ENCODE data around the gene APBB1IP.
"Not testable (repeated sequence)": the region's sequence is repeated elsewhere in the genome, so short reads cannot be mapped to it uniquely, and the experiment has no call there.

The APBB1IP gene

DNA sequence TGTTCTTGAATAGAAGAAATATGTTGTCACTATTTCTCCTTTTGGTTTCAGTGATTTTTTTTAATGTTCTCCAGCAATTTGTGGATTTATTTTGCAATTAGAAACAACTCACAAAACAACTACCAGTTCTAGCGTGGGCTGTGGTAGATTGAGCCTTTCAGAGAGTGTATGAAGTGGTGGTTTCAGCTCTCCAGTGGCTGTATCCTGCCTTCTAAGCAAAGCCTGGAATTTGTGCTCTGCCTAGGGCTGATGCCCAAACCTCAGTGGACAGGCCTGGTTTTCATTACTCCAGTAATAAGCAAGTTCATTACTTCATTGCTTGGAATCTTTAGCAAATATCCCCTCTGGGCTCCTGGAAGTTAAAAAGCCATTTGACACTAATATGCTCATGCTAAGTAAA, 35.9 kb downstream of the APBB1IP start:
- Histone ChIP-seq H3K9ac (ENCODE audit: low read depth in 1 of 2, low read length in 2 of 2) (no peak overlapping the region), H3K36me3 (ENCODE audit: control insufficient read depth in 1 of 2, insufficient read depth in 2 of 2, low read length in 2 of 2) (no peaks in the 10 kb centered on the region), H3K4me3 (ENCODE audit: low read depth in 1 of 2, low read length in 2 of 2) (no peak overlapping the region), H3K4me1 (ENCODE audit: control insufficient read depth in 1 of 2, insufficient read depth in 2 of 2, low read length in 2 of 2) (peaks cover 0 to 4% of the 10 kb centered on the region in 2 donors), H3K27ac (ENCODE audit: low read depth, low read length) (no peak overlapping the region), H3K9me3 (ENCODE audit: control insufficient read depth in 1 of 2, low read length in 2 of 2) (no peaks in the 10 kb centered on the region), H3K27me3 (ENCODE audit: control insufficient read depth in 1 of 2, insufficient read depth in 2 of 2, low read length in 2 of 2) (no peaks in the 10 kb centered on the region)

DNA sequence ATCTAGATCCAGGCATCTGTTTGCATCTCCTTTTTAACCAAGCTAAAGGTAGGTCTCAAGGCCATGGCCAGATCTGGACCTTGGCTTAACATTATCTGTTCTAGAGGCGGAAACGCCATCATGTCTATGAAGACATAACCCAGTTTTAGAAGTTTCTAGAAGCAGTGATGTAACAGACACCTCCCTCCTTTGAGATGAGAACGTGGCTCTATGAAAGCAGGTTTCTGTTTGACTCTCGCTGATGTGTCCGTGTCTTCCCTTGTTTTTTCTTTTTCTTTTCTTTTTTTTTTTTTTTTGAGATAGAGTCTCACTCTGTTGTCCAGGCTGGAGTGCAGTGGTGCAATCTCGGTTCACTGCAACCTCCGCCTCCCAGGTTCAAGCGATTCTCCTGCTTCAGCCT, 36.7 kb downstream of the APBB1IP start:
- H3K27ac ChIP-seq (ENCODE audit: low read depth, low read length); H3K4me1 ChIP-seq (ENCODE audit: control insufficient read depth in 1 of 2, insufficient read depth in 2 of 2, low read length in 2 of 2): not testable (repeated sequence)

GRCh38 chr10:26475386-26475785, 37.2 kb downstream of the APBB1IP start:
- H3K27me3 ChIP-seq (ENCODE audit: control insufficient read depth in 1 of 2, insufficient read depth in 2 of 2, low read length in 2 of 2), result no peaks in the 10 kb centered on the region
- H3K4me1 ChIP-seq (ENCODE audit: control insufficient read depth in 1 of 2, insufficient read depth in 2 of 2, low read length in 2 of 2), result peaks cover 4 to 7% of the 10 kb centered on the region in 2 donors
- H3K36me3 ChIP-seq (ENCODE audit: control insufficient read depth in 1 of 2, insufficient read depth in 2 of 2, low read length in 2 of 2), result no peaks in the 10 kb centered on the region
- H3K9me3 ChIP-seq (ENCODE audit: control insufficient read depth in 1 of 2, low read length in 2 of 2), result no peaks in the 10 kb centered on the region
- no peak overlapping the region for H3K27ac ChIP-seq (ENCODE audit: low read depth, low read length)
- no peak overlapping the region for H3K4me3 ChIP-seq (ENCODE audit: low read depth in 1 of 2, low read length in 2 of 2)
- H3K9ac ChIP-seq (ENCODE audit: low read depth in 1 of 2, low read length in 2 of 2), result no peak overlapping the region

More for the DNA sequence above, 36.7 kb downstream of the APBB1IP start:
- not testable (repeated sequence) for H3K9me3 ChIP-seq (ENCODE audit: control insufficient read depth in 1 of 2, low read length in 2 of 2); H3K9ac ChIP-seq (ENCODE audit: low read depth in 1 of 2, low read length in 2 of 2); H3K36me3 ChIP-seq (ENCODE audit: control insufficient read depth in 1 of 2, insufficient read depth in 2 of 2, low read length in 2 of 2); H3K4me3 ChIP-seq (ENCODE audit: low read depth in 1 of 2, low read length in 2 of 2); H3K27me3 ChIP-seq (ENCODE audit: control insufficient read depth in 1 of 2, insufficient read depth in 2 of 2, low read length in 2 of 2)

GRCh38 chr10:26477501-26477900, 39.4 kb downstream of the APBB1IP start:
- Histone ChIP-seq H3K27ac (ENCODE audit: low read depth, low read length) (no peak overlapping the region), H3K9me3 (ENCODE audit: control insufficient read depth in 1 of 2, low read length in 2 of 2) (no peaks in the 10 kb centered on the region), H3K4me3 (ENCODE audit: low read depth in 1 of 2, low read length in 2 of 2) (no peak overlapping the region), H3K36me3 (ENCODE audit: control insufficient read depth in 1 of 2, insufficient read depth in 2 of 2, low read length in 2 of 2) (no peaks in the 10 kb centered on the region), H3K27me3 (ENCODE audit: control insufficient read depth in 1 of 2, insufficient read depth in 2 of 2, low read length in 2 of 2) (no peaks in the 10 kb centered on the region), H3K4me1 (ENCODE audit: control insufficient read depth in 1 of 2, insufficient read depth in 2 of 2, low read length in 2 of 2) (peaks cover 4 to 8% of the 10 kb centered on the region in 2 donors), H3K9ac (ENCODE audit: low read depth in 1 of 2, low read length in 2 of 2) (no peak overlapping the region)

DNA sequence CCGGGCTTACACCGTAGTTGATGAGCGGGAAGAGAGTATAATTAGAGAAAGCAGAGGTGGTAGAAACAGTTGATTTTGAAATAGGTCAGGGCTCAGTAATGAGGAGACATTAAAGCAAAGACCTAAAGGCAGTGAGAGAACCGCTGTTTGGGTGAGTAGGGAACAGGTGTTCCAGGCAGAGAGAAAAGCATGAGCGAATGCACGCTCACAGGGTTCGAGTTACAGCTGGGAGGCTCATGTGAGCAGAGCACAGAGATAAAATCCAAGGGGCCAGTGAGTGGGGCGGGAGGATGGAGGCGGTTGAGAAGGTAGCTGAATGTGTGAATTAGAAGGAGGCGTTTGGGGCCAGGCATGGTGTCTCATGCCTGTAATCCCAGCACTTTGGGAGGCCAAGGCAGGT, 39.9 kb downstream of the APBB1IP start:
- no peaks in the 10 kb centered on the region for H3K9me3 ChIP-seq (ENCODE audit: control insufficient read depth in 1 of 2, low read length in 2 of 2)
- peaks cover 4 to 8% of the 10 kb centered on the region in 2 donors for H3K4me1 ChIP-seq (ENCODE audit: control insufficient read depth in 1 of 2, insufficient read depth in 2 of 2, low read length in 2 of 2)
- no peaks in the 10 kb centered on the region for H3K36me3 ChIP-seq (ENCODE audit: control insufficient read depth in 1 of 2, insufficient read depth in 2 of 2, low read length in 2 of 2)
- no peak overlapping the region for H3K4me3 ChIP-seq (ENCODE audit: low read depth in 1 of 2, low read length in 2 of 2)
- no peak overlapping the region for H3K27ac ChIP-seq (ENCODE audit: low read depth, low read length)
- H3K27me3 ChIP-seq (ENCODE audit: control insufficient read depth in 1 of 2, insufficient read depth in 2 of 2, low read length in 2 of 2), result no peaks in the 10 kb centered on the region
- H3K9ac ChIP-seq (ENCODE audit: low read depth in 1 of 2, low read length in 2 of 2), result no peak overlapping the region

DNA sequence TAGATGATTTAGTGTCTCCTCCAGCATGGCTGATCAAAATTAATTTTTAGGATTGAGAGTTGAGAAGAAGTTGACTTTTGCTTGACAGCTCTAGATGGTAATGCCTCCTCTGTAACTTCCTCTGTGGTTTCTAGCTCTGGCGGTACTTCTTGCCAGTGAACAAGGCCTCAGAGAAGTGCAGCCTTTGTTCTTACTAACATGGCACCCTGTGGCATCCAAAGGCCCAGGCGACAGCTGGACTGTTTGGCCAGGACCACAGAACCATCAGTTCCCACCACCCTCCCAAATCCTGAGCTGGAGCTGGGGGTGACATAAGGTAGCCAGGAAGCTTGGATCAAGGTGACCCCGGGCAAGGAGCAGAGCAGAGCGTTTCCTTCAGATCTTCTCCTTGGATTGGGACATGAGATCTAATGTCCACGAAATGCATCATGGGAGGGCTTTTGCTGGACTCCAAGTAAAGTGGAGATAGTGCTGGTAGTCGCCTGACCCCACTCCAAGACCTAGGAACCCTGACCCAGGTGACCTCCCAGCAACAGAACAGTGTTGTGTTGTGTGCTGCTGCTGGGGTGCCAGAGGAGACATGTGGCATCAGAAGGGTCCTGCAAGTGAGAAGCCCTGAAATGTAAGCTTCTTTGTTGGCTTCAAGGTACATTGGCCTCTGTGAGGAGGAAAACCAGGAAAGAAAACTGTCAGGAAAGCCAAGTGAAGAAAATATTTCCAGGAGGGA, 41.8 kb downstream of the APBB1IP start:
- no peak overlapping the region for H3K27ac ChIP-seq (ENCODE audit: low read depth, low read length)
- peaks cover 4 to 8% of the 10 kb centered on the region in 2 donors for H3K4me1 ChIP-seq (ENCODE audit: control insufficient read depth in 1 of 2, insufficient read depth in 2 of 2, low read length in 2 of 2)
- H3K4me3 ChIP-seq (ENCODE audit: low read depth in 1 of 2, low read length in 2 of 2), result no peak overlapping the region
- no peaks in the 10 kb centered on the region for H3K27me3 ChIP-seq (ENCODE audit: control insufficient read depth in 1 of 2, insufficient read depth in 2 of 2, low read length in 2 of 2)
- no peak overlapping the region for H3K9ac ChIP-seq (ENCODE audit: low read depth in 1 of 2, low read length in 2 of 2)
- H3K9me3 ChIP-seq (ENCODE audit: control insufficient read depth in 1 of 2, low read length in 2 of 2), result no peaks in the 10 kb centered on the region
- H3K36me3 ChIP-seq (ENCODE audit: control insufficient read depth in 1 of 2, insufficient read depth in 2 of 2, low read length in 2 of 2), result no peaks in the 10 kb centered on the region

GRCh38 chr10:26481315-26481692, 43.2 kb downstream of the APBB1IP start:
- Histone ChIP-seq H3K27ac (ENCODE audit: low read depth, low read length) (peak overlapping the region; percentile 42), H3K9ac (ENCODE audit: low read depth in 1 of 2, low read length in 2 of 2) (no peak overlapping the region), H3K36me3 (ENCODE audit: control insufficient read depth in 1 of 2, insufficient read depth in 2 of 2, low read length in 2 of 2) (no peaks in the 10 kb centered on the region), H3K9me3 (ENCODE audit: control insufficient read depth in 1 of 2, low read length in 2 of 2) (no peaks in the 10 kb centered on the region), H3K4me3 (ENCODE audit: low read depth in 1 of 2, low read length in 2 of 2) (no peak overlapping the region), H3K27me3 (ENCODE audit: control insufficient read depth in 1 of 2, insufficient read depth in 2 of 2, low read length in 2 of 2) (no peaks in the 10 kb centered on the region), H3K4me1 (ENCODE audit: control insufficient read depth in 1 of 2, insufficient read depth in 2 of 2, low read length in 2 of 2) (peaks cover 0 to 8% of the 10 kb centered on the region in 2 donors)

- H3K9ac ChIP-seq (ENCODE audit: low read depth in 1 of 2, low read length in 2 of 2), result no peak overlapping the region
- no peaks in the 10 kb centered on the region for H3K9me3 ChIP-seq (ENCODE audit: control insufficient read depth in 1 of 2, low read length in 2 of 2)
- no peaks in the 10 kb centered on the region for H3K27me3 ChIP-seq (ENCODE audit: control insufficient read depth in 1 of 2, insufficient read depth in 2 of 2, low read length in 2 of 2)
- peaks cover 0 to 8% of the 10 kb centered on the region in 2 donors for H3K4me1 ChIP-seq (ENCODE audit: control insufficient read depth in 1 of 2, insufficient read depth in 2 of 2, low read length in 2 of 2)
- no peak overlapping the region for H3K27ac ChIP-seq (ENCODE audit: low read depth, low read length)
- H3K4me3 ChIP-seq (ENCODE audit: low read depth in 1 of 2, low read length in 2 of 2), result no peak overlapping the region
- no peaks in the 10 kb centered on the region for H3K36me3 ChIP-seq (ENCODE audit: control insufficient read depth in 1 of 2, insufficient read depth in 2 of 2, low read length in 2 of 2)
Observed at GRCh38 chr10:26481914-26482550, 43.9 kb downstream of the APBB1IP start.

DNA sequence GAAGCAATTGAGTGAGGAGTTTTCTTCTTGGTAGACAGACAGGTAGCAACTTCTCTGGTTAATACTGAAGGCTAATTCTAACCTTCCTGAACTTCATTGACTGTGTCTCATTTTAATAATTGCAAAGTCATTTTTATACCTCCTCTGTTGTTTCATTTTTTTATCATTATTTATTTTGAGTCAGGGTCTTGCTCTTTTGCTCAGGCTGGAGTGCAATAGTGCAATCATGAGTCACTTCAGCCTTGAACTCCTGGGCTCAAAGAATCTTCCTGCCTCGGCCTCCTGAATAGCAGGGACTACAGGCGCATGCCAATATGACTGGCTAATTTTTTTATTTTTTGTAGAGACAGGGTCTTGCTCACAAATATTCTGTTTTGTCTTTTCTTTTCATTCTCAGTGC, 45.4 kb downstream of the APBB1IP start:
- Histone ChIP-seq H3K9me3 (ENCODE audit: control insufficient read depth in 1 of 2, low read length in 2 of 2) (no peaks in the 10 kb centered on the region), H3K27me3 (ENCODE audit: control insufficient read depth in 1 of 2, insufficient read depth in 2 of 2, low read length in 2 of 2) (no peaks in the 10 kb centered on the region), H3K27ac (ENCODE audit: low read depth, low read length) (no peak overlapping the region), H3K4me1 (ENCODE audit: control insufficient read depth in 1 of 2, insufficient read depth in 2 of 2, low read length in 2 of 2) (peaks cover 7 to 8% of the 10 kb centered on the region in 2 donors), H3K9ac (ENCODE audit: low read depth in 1 of 2, low read length in 2 of 2) (no peak overlapping the region), H3K36me3 (ENCODE audit: control insufficient read depth in 1 of 2, insufficient read depth in 2 of 2, low read length in 2 of 2) (no peaks in the 10 kb centered on the region), H3K4me3 (ENCODE audit: low read depth in 1 of 2, low read length in 2 of 2) (no peak overlapping the region)

DNA sequence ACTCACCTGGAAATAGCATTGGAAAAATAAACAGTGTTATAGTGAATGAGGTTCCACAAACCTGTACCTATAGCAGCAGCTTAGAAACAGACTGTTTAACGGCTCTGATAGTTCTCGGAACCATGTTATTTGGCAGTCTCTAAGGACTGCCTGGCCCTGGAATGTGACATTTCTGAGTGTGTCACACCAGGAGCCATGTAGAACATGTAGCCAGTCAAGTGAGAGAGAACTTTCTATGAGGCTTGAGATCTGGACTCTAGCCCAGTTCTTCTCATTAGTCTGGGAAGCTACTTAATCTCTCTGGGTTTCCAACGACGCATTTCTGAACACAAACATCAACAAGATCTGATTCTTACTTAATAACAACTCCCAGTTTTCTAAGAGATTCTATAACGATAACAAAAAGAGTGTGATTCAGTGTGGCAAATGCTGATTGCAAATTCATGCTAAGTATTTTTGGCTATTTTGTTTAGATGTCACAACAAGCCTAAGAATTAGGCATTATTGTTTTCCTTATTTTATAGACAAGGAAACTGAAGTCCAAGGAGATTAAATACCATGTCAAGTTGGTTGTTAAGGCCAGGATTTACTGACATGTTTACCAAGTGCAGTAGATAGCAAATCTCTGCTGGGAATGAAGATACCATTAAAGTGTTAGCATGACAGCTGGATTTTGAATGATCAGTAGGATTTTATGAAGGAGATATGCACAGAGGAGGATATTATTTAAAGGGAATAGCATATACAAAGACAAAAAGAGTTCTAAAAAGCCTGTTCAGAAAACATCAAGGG, 47.2 kb downstream of the APBB1IP start:
- Histone ChIP-seq H3K4me3 (ENCODE audit: low read depth in 1 of 2, low read length in 2 of 2) (no peak overlapping the region), H3K36me3 (ENCODE audit: control insufficient read depth in 1 of 2, insufficient read depth in 2 of 2, low read length in 2 of 2) (no peaks in the 10 kb centered on the region), H3K27ac (ENCODE audit: low read depth, low read length) (no peak overlapping the region), H3K9ac (ENCODE audit: low read depth in 1 of 2, low read length in 2 of 2) (no peak overlapping the region), H3K9me3 (ENCODE audit: control insufficient read depth in 1 of 2, low read length in 2 of 2) (no peaks in the 10 kb centered on the region), H3K4me1 (ENCODE audit: control insufficient read depth in 1 of 2, insufficient read depth in 2 of 2, low read length in 2 of 2) (peaks cover 2 to 7% of the 10 kb centered on the region in 2 donors), H3K27me3 (ENCODE audit: control insufficient read depth in 1 of 2, insufficient read depth in 2 of 2, low read length in 2 of 2) (no peaks in the 10 kb centered on the region)
